ENCODE results near the gene SIX3.

DNA sequence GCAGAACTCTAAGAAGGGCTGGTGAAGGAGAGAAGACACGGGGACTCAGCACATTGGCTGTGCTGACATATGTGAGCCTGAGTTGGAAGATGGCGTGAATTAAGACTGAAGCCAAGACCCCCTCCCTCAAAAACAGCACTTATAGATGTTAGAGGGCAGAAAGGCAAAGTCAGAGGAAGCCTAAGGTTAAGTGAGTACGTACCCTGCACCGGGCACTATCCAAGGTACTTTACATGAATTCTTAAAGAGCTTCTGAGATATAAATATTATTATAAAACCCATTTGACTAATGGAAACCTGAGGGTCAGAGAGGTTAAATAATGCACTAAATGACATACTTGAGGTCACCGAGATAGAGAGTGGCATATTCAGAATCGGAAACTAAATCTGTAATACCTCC lies 25.6 kb downstream of the SIX3 start:
- TF ChIP-seq, protein P1, sequence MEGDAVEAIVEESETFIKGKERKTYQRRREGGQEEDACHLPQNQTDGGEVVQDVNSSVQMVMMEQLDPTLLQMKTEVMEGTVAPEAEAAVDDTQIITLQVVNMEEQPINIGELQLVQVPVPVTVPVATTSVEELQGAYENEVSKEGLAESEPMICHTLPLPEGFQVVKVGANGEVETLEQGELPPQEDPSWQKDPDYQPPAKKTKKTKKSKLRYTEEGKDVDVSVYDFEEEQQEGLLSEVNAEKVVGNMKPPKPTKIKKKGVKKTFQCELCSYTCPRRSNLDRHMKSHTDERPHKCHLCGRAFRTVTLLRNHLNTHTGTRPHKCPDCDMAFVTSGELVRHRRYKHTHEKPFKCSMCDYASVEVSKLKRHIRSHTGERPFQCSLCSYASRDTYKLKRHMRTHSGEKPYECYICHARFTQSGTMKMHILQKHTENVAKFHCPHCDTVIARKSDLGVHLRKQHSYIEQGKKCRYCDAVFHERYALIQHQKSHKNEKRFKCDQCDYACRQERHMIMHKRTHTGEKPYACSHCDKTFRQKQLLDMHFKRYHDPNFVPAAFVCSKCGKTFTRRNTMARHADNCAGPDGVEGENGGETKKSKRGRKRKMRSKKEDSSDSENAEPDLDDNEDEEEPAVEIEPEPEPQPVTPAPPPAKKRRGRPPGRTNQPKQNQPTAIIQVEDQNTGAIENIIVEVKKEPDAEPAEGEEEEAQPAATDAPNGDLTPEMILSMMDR (IDR thresholded peaks at IDR 0.05) = no peak
- TF ChIP-seq POLR2A (IDR thresholded peaks at IDR 0.05) = no peak
- no peak for TF ChIP-seq EP300 (IDR thresholded peaks at IDR 0.05)
